Suppressor macrophage treated with lipopolysaccharide for 4 hours (primary cell): ENCODE measurements around the gene BEAN1.
A peak's percentile ranks its signal among the peaks of the same experiment; 100 is the strongest.
"Not testable (repeated sequence)": the region's sequence is repeated elsewhere in the genome, so short reads cannot be mapped to it uniquely, and the experiment has no call there.

Experiments used
- DNase-seq: peaks from one replicate; pipeline ENCODE4 v3.0.0-alpha.2; 2020

BEAN1 gene

DNA sequence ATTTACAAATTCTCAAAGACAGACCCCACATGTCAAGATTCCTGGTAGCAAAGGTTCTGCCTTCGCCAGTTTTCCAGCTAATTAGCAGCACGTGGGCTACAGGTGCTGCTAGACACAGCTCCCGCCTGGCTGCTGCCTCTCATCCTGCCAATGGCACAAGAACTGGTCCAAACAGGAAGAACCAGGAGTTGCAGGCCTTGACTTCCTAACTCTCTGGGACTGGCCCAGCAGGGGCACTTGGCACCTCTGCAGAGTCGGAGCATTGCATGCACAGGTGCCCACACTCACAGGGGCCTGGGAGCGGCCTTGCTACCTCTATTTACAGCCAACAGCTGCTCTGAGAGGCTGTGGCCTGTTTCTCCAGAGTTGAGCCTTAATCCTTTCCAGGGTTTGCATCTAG is 83.2 kb downstream of the BEAN1 start:
- no peak for DNase-seq

DNA sequence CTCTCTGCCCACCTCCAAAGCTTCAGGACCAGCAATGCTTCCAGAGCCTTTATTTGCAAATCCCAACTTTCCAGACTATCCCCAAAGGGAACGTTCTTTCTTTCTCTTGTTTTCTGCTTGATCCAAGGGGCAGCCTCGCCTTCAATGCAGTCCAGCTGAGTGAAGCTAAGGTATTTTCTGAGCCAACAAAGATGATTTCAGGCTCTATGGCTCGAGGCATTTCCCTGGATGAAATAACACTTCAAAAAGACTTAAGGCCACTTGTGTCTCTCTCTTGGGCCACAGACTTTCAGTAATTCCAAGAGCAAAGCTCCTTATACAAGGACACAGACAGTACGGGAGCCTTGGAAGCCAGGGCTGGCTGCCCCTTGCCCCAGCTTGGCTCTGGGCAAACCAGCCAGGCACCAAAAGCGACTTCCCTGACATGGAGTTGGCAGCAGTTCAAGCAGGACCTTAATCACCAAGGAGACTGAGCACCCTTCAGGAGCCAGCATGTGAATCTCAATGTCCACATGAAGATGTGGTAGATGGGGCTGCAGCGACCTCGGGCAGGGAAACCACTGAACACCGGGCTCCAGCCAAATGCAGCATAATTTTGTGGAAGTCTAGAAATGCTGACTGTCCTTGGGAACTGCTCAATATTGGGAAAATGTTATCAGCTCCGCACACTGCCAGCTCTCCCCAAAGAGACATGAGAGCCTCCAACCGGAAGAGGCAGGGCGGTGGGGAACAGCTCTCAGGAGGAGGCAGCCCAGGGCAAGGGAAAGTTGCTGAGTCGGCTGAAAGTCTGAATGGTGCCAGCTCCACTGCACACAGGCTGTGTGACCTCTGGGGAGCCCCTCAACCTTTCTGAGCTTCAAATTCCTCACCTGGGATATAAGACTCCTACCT is 83.9 kb downstream of the BEAN1 start:
- DNase-seq = no peak

DNA sequence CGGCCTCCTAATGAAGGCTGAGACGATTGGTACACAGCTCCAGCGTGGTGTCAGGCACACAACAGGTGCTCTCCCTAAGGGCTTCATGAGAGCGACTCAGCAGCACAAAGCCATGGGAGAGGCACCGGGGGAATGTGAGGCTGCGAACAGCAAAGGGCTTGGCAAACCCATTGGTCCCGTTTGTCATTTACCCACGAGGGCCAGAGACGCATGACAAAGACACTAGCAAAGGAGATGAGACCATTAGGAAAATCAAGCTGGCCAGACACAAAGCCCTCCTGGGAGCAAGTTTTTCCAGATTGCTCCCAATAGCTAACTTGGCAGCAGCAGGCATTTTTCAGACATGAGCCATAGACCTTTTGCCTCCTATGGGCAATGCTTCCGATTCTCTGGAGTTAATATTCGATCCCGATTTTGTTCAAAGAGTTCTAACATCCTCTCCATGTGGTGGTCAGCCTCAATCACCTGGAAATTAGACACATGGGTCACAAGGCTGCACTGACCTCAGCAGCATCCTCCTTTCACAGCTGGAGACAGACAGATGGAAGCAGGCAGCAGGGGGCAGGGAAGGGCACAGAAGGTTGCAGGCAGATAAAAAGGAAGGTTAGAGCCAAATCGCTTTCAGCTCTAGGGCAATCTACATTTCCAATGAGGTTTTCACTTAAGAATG is 84.6 kb downstream of the BEAN1 start:
- peak; percentile 18 for DNase-seq

DNA sequence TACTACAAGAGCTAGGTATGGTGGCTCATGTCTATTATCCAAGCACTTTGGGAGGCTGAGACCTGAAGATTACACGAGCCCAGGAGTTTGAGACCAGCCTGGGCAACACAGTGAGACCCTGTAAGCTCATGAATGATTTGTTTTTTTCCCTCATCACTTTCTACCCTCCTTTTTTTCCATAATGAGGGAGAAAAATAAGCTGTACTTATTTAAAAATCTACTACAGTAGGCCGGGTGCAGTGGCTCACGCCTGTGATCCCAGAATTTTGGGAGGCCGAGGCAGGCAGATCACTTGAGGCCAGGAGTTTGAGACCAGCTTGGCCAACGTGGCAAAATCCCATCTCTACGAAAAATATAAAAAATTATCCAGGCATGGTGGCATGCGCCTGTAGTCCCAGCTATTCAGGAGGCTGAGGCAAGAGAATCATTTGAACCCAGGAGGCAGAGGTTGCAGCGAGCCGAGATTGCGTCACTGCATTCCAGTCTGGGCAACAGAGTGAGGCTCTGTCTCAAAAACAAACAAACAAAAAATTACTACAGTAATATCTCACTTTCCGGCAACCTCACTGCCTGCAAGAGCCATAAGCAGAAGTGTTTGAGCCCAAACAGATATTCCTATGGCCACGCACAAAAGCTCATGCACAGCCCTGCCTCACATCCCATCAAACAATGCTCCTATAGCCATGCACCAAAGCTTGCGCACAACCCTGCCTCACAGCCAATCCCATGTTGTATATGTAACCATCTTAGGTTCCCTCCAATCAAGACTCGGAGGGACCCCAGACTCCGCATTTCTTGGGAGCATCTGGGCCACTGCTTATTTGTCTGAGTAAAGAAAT is 85.4 kb downstream of the BEAN1 start:
- DNase-seq = peak; percentile 16

DNA sequence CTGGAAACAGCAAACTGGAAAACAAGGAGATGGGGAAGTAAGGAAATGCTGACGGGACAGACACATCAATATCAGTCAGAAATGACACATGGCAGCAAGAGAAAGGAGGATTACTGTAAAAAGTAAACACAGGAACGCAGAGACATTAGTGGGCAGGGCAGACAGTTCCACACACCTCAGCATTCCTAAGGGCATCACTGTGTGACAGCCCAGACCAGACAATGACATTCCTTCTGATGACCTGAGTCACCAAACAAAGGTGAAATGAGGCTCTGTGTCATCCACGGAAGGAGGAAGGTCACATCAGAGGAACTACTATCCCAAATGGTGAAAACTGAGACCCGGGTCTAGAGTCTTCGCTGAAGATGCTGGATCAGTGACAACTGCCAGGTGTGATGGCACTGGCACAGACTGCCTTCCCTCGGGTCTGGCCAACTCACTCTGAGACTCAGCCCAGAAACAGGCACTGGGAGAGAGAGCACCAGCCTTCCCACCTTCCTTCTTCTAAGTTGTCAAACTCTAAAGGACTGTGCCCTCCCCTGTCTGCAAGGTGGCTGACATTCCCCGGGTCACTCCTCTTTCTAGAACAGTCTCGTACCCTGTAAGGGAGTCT is 86.1 kb downstream of the BEAN1 start:
- DNase-seq = peak; percentile 15

DNA sequence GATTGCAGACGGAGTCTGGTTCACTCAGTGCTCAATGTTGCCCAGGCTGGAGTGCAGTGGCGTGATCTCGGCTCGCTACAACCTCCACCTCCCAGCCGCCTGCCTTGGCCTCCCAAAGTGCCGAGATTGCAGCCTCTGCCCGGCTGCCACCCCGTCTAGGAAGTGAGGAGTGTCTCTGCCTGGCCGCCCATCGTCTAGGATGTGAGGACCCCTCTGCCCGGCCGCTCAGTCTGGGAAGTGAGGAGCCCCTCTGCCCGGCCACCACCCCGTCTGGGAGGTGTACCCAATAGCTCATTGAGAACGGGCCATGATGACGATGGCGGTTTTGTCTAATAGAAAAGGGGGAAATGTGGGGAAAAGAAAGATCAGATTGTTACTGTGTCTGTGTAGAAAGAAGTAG is 87.3 kb downstream of the BEAN1 start:
- not testable (repeated sequence) for DNase-seq

DNA sequence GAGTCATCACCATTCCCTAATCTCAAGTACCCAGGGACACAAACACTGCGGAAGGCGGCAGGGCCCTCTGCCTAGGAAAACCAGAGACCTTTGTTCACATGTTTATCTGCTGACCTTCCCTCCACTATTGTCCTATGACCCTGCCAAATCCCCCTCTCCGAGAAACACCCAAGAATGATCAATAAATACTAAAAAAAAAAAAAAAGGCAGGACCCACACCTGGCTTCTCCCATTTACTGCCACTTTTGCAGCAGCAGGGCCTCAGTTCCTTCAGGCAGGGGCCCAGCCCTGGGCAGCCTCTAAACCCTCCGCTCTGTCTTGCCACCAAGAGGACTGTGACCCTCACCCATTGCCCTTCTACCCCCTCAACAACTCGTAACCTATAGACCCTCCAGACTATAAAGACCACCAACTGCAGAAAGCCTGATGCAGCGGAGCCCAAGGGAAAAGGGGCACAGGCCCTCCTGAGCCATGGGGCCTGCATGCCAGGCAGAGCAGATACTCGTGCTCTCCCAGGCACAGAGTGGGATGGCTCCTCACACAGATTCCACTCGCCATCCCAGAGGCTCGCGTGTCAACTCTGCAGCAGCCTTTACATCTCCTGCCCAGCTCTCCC is 88.0 kb downstream of the BEAN1 start:
- DNase-seq = not testable (repeated sequence)

DNA sequence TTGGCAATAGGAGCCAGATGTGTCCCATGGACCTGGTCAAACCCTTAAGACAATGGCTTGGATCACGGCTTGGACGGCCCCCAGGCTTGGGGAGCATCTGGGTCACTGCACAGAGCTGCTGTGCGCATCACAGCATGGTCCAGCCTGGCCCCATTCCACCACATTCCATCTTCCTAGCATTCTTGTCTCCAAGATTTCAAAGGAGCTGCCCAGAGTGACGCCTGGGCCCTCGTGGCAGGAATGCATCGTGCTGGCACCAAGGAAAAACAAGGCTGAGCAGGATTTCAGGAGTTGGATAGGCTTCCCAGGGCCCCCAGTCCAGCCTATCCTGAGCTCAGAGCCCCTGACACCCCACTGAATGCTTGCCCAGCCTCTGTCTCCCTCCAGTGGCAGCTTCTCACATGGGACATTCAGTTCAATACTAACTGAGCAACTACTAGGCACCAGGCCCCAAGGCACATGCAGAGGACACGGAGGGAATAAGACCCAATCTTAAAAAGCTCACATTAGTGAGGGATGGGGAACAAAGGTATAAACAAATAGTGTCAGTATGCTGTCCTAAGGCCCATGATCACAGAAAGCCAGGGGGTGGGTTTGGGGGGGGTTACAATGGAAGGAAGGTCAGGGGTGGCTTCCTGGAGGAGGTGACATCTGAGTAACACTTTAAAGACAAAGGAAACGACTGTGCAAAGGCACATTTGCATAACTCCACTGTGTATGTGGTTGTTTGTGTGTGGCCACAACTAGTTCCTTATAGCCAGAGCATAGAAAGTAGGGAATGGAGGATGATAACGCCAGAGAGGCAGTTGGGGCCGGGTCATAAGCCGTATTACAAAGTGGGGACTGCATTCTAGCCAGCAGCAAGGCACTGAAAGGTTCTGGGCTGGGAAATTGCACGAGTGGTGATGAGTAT is 88.8 kb downstream of the BEAN1 start:
- DNase-seq = peak; percentile 52

DNA sequence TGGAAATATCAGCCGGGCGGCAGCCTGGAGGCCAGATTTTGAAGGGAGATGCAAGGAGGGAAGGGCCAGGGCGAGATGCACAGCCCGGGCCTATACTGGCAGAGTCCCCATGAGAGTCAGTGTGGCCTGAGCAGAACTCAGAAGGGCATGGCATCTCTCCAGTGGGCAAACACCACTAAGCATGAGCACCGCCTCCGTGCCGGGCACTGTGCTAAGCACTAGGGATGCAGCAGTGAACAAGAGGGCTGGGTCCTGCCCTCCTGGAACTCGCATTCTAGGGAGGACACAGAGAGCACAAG is 89.4 kb downstream of the BEAN1 start:
- DNase-seq = no peak

DNA sequence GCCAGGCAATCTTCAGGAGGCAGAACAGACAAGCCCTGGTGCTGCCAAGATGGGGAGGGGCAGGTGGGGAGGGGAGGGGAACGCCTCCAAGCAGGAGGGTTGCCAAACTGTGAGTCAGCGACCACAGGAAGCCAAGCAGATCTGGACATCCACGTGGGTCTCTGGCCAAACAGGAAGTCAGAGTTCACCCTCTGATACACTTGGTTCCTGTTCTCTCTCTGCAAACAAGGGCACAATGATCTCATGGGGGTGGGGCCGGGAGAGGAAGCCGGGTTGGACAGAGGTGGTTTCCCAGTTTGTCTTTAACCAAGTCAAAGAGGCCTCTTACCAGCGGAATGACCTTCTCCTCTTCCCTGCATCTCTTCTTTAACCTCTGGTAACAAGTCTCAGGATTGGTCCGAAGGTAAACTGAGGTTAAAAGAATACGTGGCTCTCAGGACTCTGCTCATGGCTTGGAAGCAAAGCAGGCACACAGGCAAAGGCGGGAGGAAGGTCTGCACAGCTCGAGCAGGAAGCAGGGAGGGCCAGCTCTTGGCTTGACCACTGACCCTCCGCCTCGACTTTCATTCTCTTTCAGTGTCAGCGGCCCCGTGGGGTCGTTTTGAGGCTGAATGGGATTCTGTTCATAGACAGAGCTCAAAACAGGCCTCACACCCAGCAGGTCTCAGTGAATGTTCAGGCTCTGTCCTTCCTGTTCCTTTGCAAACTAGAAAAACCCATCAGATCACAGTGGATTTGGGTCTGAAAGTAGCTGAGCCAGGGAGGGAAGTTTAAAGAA is 89.9 kb downstream of the BEAN1 start:
- peak; percentile 98 for DNase-seq

DNA sequence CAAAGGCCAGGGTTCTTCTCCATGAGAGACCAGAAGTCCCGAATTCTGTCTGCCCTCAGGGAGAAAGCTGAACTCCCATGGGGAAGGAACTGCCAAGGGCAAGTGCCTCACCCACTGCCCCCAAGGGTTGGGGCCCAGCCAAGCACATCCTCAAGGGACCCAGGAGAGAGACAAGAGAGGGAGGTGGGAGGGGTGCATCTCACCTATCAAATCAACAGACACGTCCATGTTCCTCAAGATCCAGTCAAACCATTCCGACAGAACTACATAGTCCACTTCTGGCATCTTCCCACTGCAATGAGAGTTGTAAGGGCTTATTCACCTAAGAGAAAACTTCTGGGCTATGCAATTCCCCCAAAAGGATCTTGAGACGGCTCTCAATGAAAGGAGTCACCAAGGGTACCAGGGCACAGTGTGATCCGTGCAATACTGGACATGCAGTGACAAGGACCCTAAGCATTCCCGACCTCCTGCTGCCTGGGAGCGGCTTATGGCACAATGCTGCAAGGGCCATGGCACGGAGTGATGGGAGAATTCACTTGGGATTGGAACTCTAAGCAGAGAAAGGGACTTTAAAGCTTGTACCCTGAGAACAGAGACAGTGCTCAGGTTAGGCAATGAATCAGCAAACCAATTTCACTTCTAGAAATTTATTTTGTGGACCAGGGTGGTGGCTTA is 90.6 kb downstream of the BEAN1 start:
- peak; percentile 16 for DNase-seq

DNA sequence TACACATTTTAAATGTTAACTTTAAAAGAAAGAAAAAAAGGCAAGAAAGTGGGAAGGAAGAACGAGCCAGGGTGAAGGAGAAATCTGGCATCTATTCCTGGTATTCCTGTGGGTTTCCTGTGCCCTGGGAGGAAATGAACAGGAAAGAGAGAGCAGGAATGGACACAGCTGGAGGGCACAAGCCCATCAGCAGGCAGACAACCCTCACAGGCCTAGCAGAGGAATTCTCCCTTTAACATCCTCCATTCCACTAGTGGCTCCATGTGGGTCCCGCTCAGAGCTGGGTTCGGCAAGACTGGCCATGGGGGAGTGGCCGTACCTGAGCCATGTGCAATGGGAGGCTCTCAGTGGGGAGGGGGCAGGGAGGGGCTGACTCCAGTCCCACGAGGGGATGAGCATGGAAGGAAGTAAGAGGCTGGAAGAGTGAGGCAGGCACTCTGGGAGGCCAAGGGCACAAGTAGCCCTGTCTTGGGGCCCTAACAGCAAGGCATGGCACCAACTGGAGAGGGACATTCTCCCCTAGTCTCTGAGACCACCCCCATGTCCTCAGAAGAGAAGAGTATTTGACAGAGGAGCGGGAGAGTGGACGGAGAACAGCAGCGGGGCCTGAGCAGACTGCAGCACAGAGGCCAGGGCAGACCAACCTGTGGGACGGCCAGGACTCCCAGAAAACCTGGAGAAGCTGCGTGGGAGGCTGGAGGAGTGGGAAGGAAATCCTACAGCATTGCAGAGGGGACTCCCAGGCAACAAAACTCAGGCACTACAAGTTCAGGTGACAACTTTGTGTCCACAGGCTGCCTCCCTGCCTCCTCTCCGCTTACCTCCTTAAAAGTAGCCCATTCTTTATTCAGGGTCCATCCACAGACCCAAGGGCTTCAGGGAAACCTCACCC is 92.6 kb downstream of the BEAN1 start:
- no peak for DNase-seq

DNA sequence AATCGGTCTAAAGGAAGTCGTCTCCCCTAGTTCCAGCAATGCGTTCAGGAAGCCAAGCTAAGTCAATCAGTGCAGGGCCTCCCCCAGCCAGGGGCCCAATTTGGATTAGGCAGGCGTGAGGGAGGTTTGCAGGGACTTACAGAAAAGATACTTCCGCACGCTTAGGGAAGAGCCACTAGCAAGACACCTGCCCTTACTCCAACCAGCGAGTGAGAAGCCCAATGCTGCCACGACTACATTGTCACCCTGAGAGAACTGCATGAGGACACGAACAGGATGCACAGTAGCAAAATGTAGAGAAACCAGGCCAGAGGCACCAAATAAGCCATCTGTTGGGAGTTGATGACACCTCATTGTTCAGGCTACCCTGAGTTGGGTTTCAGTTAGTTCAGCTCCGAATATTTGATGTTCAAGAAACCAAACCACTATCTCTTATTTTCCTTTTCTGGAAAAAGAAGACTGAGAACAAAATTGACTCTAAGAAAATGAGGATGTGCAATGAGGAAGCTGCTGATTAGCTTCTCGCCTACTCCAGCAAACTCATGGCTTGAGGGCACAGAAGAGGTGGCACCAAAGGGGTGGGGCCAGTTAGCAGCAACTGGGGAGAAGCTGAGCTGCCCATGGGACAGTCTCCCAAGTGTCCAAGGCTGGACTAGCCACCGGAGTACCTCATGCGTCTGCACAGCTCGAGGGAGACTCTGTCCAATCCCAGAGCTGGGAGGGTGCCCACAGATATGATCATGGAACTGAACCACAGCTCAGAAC is 93.5 kb downstream of the BEAN1 start:
- peak; percentile 86 for DNase-seq

DNA sequence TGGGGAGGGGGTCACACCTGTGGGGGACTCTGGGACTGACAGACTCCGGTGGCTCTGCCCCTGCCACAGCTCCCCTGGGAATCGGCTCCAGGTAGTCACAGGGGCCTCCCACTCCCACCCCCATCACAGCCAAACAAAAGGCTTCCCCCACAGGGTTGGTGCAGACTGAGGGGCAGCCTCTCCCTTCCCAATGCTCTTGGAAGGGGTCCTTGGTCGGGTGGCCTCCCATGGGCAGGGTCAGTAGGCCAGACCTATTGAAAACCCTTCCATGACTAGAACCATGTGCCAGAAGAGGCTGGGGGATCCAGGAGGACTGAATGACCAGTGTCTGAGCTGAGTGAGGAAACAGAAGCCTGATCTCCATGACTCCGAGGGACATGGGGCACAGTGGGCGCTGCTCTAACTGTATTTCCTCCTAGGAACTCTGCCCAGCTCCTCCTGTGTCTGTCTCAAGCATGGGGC is 94.2 kb downstream of the BEAN1 start:
- DNase-seq = peak; percentile 47

DNA sequence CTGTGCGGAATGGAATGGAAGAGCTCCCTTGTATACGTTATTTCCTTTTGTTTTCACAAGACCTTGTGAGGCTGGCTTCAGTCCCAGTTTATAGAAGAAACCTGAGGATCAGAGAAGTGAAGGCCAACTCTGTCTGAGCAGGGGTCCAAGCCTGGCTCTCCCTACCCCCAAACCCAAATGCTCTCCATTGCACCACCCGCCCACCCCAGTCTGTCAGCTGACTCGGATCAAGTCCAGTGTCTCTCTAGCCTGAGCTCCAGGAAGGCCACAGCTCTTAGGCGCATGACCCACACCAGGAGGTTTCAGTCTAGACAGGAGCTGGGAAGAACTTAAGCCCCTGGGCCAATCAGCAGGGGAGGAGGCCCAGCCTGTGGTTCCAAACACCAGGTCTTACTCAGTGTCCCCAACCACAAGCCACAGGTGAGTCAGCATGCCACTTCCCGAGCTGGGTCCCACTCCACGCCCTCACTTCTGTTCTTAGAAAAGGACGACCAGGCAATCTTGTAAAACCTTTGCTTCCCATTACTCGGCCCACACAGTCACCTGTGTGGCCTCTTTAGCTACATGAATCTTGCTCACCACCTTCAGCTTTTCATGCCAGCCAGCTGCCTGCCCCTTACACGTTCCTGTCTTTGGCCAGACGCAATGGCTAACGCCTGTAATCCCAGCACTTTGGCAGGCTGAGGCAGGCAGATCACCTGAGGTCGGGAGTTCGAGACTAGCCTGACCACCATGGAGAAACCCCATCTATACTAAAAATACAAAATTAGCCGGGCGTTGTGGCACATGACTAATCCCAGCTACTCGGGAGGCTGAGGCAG is 95.1 kb downstream of the BEAN1 start:
- DNase-seq = peak; percentile 86

DNA sequence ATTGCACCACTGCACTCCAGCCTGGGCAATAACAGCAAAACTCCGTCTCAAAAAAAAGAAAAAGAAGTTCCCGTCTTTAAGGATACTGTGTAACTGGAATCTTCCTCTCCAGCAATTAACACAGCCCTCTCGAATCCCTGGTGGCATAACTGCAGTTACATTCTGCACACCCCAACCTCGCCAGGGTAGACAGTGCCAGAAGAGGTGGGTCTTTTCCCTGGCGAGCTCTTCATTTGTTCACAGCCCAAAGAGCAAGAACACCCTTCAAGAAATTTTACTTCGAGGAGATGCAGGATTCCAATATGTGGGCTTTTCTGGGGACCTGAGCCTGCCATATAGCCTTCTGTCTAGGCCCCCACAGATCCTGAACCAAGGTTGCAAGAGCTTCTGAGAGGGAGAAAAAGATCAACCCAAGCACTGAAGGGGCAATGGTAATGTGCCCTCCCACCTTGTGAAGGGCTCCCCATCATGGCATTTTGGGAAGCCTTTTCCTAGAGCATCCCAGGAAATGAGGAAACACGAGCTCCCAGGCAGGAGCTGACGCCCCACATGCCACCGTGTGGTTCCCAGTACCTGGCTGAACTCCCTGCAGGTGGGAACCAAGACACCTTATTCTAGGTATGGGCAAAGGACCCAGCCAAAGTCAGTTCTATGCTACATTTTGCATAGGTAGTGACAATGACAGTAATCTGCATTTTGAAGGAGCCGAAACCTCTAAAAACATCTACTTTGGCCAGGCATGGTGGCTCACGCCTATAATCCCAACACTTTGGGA is 95.9 kb downstream of the BEAN1 start:
- DNase-seq = no peak
